Dendritic cell treated with granulocyte-macrophage colony-stimulating factor and Interleukin-4, amounts not matched to agents 40 ng/mL and 50 ng/mL, for 4 days (primary cell): ENCODE data around the gene IL11.
"Not testable (repeated sequence)": the region's sequence is repeated elsewhere in the genome, so short reads cannot be mapped to it uniquely, and the experiment has no call there.

Experiments used
- H3K27ac Mint-ChIP-seq: one replicate; pipeline ENCODE4 v1.8.0; 2022; ENCODE audit warnings: mild to moderate bottlenecking, mixed read lengths
- H3K27me3 Mint-ChIP-seq: one replicate; pipeline ENCODE4 v1.8.0; 2022; ENCODE audit warnings: mild to moderate bottlenecking, mixed read lengths
- H3K36me3 Mint-ChIP-seq: one replicate; pipeline ENCODE4 v1.8.0; 2022; ENCODE audit warnings: low read depth, mixed read lengths
- H3K4me1 Mint-ChIP-seq: one replicate; pipeline ENCODE4 v1.8.0; 2022; ENCODE audit warnings: low read depth, mixed read lengths
- H3K4me3 Mint-ChIP-seq: one replicate; pipeline ENCODE4 v1.8.0; 2022; ENCODE audit warnings: mild to moderate bottlenecking, moderate library complexity, mixed read lengths
- H3K9me3 Mint-ChIP-seq: one replicate; pipeline ENCODE4 v1.8.0; 2022; ENCODE audit warnings: mixed read lengths
- intact Hi-C: fragments of 100-400 bp; cut with micrococcal nuclease; formaldehyde crosslinking; loops from one replicate; pipeline ENCODE4 v1.15.0; 2022

The IL11 gene

GRCh38 chr19:55401390-55401789 is 31.1 kb upstream of the IL11 start:
- H3K4me3 Mint-ChIP-seq, intact Hi-C loops, H3K9me3 Mint-ChIP-seq, H3K27ac Mint-ChIP-seq, H3K27me3 Mint-ChIP-seq: not testable (repeated sequence)
- Mint-ChIP-seq H3K4me1 (peaks cover 36% of the 10 kb centered on the region), H3K36me3 (peaks cover 61% of the 10 kb centered on the region)

- Mint-ChIP-seq H3K36me3 (peaks cover 52% of the 10 kb centered on the region), H3K27me3 (no peaks in the 10 kb centered on the region), H3K9me3 (no peaks in the 10 kb centered on the region), H3K27ac (no peak overlapping the region), H3K4me3 (no peak overlapping the region), H3K4me1 (peaks cover 27% of the 10 kb centered on the region)
- intact Hi-C loops = no loop called here
Measured at GRCh38 chr19:55400281-55401087, 30.2 kb upstream of the IL11 start.

DNA sequence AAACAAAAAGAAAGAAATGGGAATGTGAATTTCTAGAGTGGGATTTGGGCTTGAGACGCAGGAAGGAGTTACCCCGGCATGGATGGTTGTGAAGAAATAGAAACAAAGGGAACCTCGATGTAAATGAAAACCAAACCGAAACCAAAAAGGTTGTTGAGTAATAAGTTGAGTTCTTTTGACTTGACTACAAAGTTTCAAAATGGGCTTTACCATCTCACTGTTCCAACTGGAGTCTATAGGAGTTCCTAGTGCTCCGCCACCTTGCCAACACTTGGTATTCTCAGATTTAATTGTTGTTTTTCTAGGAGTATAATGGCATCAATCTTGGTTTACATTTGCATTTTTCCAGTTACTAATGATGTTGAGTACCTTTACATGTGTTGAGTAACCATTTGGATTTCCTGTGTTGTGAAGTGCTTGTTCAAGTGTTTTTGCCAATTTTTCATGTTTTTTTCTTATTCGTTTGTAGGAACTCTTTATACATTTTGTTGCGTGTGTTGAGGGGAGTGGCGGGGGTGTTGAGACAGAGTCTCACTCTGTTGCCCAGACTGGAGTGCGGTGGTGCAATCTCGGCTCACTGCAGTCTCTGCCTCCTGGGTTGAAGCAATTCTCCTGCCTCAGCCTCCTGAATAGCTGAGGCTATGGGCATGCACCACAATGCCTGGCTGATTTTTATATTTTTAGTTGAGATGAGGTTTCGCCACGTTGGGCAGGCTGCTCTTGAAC is 28.1 kb upstream of the IL11 start:
- Mint-ChIP-seq H3K4me1 (peaks cover 25% of the 10 kb centered on the region), H3K27me3 (no peaks in the 10 kb centered on the region), H3K4me3 (peak overlapping the region; percentile 64), H3K27ac (peak overlapping the region; percentile 69), H3K9me3 (no peaks in the 10 kb centered on the region), H3K36me3 (peaks cover 34% of the 10 kb centered on the region)
- intact Hi-C loops = no loop called here

DNA sequence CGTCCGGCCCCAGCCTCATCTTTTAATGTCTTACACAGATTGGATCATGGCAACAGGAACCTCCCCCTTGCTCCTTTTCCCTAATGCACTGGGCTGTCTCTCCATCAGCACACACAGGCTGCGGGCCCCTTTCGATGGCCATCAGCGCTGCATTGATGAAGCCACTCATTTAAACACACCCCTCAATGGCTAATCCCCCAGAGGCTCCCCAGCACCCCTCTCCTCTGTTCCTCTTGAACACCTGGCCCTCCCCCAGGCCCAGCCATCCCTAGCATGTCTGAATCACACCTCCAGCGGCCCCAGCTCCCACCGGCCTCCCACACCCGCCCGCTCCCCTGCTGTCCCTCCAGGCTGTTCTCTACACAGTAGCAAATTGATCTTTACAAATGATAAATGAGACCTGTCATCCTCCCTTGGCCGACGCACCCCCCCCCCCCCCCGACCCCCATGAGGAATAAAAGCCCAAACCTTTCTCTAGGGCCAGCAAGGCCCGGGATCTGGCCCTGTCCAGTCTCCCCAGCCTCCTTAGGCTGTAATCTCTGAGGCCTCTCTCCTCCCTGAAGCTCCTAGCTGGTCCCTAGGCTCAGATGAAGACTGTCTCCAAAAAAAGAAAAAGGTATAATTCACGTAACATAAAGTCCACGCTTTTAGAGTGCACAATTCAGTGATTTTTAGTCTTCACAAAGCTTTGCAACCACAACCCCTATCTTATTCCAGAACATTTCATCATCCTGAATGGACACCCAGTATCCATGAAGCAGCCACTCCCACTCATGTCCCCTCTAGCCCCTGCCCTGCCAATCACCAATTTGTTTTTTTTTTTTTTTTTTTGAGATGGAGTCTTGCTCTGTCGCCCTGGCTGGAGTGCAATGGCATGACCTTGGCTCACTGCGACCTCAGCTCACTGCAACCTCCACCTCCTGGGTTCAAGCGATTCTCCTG is 22.8 kb upstream of the IL11 start:
- Mint-ChIP-seq H3K9me3 (no peaks in the 10 kb centered on the region), H3K4me1 (peaks cover 46% of the 10 kb centered on the region), H3K4me3 (no peak overlapping the region), H3K27me3 (no peaks in the 10 kb centered on the region), H3K36me3 (peaks cover 56% of the 10 kb centered on the region), H3K27ac (no peak overlapping the region)
- intact Hi-C loops = no loop called here

- H3K4me1 Mint-ChIP-seq = peaks cover 54% of the 10 kb centered on the region
- intact Hi-C loops = no loop called here
- no peak overlapping the region for H3K27ac Mint-ChIP-seq
- H3K4me3 Mint-ChIP-seq = no peak overlapping the region
- no peaks in the 10 kb centered on the region for H3K27me3 Mint-ChIP-seq
- H3K9me3 Mint-ChIP-seq = no peaks in the 10 kb centered on the region
- peaks cover 67% of the 10 kb centered on the region for H3K36me3 Mint-ChIP-seq
Measured at GRCh38 chr19:55391702-55392615, 21.7 kb upstream of the IL11 start.

DNA sequence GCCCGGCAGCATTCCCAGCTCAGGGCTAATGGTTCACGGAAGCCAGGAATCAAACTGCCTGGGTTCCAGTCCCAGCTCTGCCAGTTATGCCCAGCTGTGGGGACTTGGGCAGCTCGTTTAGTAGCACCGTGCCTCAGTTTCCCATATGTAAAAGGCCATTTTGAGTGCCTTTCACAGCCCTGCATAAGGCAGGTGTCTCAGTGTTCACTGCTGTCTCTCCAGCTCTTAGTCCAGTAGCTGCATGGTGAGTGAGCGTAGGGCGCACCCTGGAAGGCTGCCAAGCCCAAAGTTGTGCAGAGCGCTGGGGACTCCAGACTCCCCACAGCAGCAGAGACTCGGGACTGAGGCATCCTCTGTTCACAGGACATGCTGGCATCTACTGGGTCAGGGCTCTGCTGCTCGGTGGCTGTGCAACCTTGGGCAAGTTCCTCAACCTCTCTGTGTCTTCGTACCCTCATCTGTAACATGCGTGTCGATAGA is 21.0 kb upstream of the IL11 start:
- Mint-ChIP-seq H3K36me3 (peaks cover 75% of the 10 kb centered on the region), H3K27me3 (no peaks in the 10 kb centered on the region), H3K9me3 (no peaks in the 10 kb centered on the region), H3K4me1 (peaks cover 61% of the 10 kb centered on the region), H3K4me3 (no peak overlapping the region), H3K27ac (no peak overlapping the region)
- intact Hi-C loops = no loop called here

DNA sequence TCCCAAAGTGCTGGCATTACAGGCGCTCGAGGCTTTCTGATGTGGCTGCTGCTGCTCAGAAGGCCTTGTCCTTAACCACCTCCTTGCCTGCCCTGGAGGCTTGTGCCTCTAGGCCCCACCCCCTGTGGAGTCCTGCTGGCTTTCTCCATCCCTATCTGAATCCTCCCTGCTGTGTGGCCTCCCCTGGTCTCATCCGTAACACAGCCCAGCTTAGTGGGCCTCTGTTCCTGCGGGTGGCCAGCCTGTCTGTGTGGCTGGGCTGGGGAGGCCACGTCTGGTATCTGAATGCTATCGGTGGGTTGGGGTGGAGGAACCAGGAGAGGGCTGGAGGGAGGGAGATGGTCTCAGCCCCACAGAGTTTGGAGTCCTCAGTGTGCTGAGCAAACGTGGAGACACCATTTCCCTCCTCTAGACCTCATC is 20.2 kb upstream of the IL11 start:
- Mint-ChIP-seq H3K9me3 (no peaks in the 10 kb centered on the region), H3K36me3 (peaks cover 82% of the 10 kb centered on the region), H3K27ac (no peak overlapping the region), H3K4me1 (peaks cover 61% of the 10 kb centered on the region), H3K27me3 (no peaks in the 10 kb centered on the region), H3K4me3 (no peak overlapping the region)
- intact Hi-C loops = no loop called here

GRCh38 chr19:55389386-55390317 is 19.4 kb upstream of the IL11 start:
- no peaks in the 10 kb centered on the region for H3K9me3 Mint-ChIP-seq
- H3K4me3 Mint-ChIP-seq = no peak overlapping the region
- H3K27ac Mint-ChIP-seq = no peak overlapping the region
- peaks cover 65% of the 10 kb centered on the region for H3K4me1 Mint-ChIP-seq
- intact Hi-C loops = loop anchor here (5.0 kb wide), 2 partner anchors 52 to 97 kb away; partner anchors contain the start of gene KMT5C
- no peaks in the 10 kb centered on the region for H3K27me3 Mint-ChIP-seq
- H3K36me3 Mint-ChIP-seq = peaks cover 82% of the 10 kb centered on the region

DNA sequence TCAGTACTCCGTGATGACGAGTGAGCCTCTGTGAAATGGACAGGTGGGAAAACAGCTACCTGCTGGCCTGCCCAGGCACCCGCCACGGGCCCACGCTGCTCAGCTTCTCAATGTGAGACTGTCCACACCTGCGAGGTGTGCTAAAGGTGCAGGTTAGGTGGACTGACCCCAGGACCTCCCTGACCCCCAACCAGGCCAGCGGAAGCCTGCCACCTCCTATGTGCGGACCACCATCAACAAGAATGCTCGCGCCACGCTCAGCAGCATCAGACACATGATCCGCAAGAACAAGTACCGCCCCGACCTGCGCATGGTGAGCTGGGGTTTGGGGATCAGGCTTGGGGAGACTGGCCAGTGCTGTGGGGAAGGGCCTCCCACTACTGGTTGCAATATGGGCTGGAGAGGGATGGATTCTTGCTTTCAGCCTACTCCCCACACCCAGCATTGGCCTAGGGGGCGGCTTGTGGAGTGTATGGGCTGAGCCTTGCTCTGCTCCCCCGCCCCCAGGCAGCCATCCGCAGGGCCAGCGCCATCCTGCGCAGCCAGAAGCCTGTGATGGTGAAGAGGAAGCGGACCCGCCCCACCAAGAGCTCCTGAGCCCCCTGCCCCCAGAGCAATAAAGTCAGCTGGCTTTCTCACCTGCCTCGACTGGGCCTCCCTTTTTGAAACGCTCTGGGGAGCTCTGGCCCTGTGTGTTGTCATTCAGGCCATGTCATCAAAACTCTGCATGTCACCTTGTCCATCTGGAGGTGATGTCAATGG is 17.7 kb upstream of the IL11 start:
- Mint-ChIP-seq H3K9me3 (no peaks in the 10 kb centered on the region), H3K4me3 (peak overlapping the region; percentile 91), H3K27me3 (no peaks in the 10 kb centered on the region), H3K36me3 (peaks cover 74% of the 10 kb centered on the region), H3K27ac (no peak overlapping the region), H3K4me1 (peaks cover 75% of the 10 kb centered on the region)
- intact Hi-C loops = loop anchor here (5.0 kb wide), 2 partner anchors 51 to 96 kb away; partner anchors contain the start of gene KMT5C

DNA sequence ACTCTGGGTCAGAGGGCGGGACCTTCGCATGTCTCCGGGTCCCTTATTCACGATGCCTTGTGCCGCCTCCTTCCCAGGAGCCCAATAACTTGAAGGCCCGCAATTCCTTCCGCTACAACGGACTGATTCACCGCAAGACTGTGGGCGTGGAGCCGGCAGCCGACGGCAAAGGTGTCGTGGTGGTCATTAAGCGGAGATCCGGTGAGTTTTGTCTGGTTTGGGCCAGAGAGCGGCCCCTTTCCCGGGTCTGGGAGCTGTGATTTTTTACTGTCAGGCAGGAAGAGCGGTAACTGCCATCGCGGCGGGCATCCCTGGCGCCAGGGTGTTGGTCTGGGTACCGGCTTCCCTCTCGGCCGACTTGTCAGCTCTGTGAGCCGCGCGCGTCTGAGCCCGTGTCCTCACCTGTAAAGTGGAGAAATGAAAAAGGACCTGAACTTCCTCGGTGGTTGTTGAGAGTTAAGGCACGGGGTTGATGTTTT is 16.3 kb upstream of the IL11 start:
- H3K27ac Mint-ChIP-seq = peak overlapping the region; percentile 95
- peak overlapping the region; percentile 91 for H3K4me3 Mint-ChIP-seq
- intact Hi-C loops = loop anchor here (5.0 kb wide), 2 partner anchors 49 to 94 kb away; partner anchors contain the start of gene KMT5C
- peaks cover 73% of the 10 kb centered on the region for H3K4me1 Mint-ChIP-seq
- H3K27me3 Mint-ChIP-seq = peaks cover 10% of the 10 kb centered on the region
- no peaks in the 10 kb centered on the region for H3K9me3 Mint-ChIP-seq
- H3K36me3 Mint-ChIP-seq = peaks cover 60% of the 10 kb centered on the region

DNA sequence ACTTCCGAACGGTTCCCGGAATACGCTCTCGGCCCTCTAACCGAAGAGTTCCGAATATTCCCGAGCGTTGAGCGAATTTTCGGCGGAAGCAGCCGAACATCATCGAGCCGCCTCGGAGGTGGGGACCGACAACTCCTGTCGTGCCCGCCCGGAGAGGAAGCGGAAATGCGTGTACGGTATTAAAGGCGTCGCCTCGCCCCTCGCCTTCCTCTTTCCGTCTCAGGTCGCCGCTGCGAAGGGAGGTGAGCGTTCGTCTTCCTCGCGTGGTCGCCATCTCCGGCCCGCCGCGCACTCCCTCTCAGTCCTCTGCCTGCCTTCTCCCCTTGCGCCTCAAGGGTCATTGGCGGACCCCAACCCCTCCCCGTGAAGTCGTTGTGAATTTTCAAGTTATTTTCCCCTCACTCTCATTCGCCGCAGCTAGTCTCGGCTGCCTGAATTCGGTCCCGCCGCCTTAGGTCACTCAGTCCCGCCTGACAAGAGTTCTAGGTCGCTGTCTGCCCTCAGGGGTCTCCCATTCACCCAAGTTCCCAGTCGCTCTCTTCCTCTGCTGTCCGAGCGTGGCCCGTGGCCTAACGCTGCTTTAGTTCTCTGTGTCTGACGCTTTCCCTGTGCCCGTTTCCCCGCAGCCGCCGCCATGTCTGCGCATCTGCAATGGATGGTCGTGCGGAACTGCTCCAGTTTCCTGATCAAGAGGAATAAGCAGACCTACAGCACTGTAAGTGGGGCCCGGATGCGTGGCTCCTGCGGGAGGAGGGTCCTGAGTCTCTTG is 15.6 kb upstream of the IL11 start, which contains the start of gene RPL28:
Gene RPL28 (plus strand): TSS at position 209 of the 769 bp plus-strand sequence. CDS start 426 bp downstream, at position 635.
- Mint-ChIP-seq H3K4me3 (peak within 1 kb of the TSS; percentile 91), H3K27me3 (peaks cover 12% of the 10 kb centered on the region), H3K4me1 (peaks cover 72% of the 10 kb centered on the region), H3K36me3 (peaks cover 54% of the 10 kb centered on the region), H3K27ac (peak within 1 kb of the TSS; percentile 95), H3K9me3 (no peaks in the 10 kb centered on the region)
- intact Hi-C loops = loop anchor here (2.0 to 5.0 kb wide), 3 partner anchors 23 to 94 kb away; partner anchors contain the start of gene KMT5C
